Mucosa of descending colon (tissue), 3 donors: ENCODE results near the gene AKT1S1. TPM values are rescaled to one million over a fixed set of nuclear protein-coding genes. Genes with fewer than 3 reads are reported as not detected.

Source experiments
- ATAC-seq: fragments of 200-7000 bp; cut with Tn5 transposase; one replicate; pipeline ENCODE4 v1.9.1; 2020; ENCODE audit warnings: mild to moderate bottlenecking, moderate library complexity
- DNase-seq, 3 donors: peaks; one replicate each; pipeline ENCODE4 v3.0.0-alpha.2; 2020
- H3K36me3 ChIP-seq: fragments of 200-600 bp; one replicate; pipeline ENCODE4 v1.8.0; 2021; ENCODE audit warnings: low read depth, mild to moderate bottlenecking
- H3K4me1 ChIP-seq: fragments of 200-600 bp; one replicate; pipeline ENCODE4 v1.8.0; 2021; ENCODE audit warnings: low read depth, mild to moderate bottlenecking
- H3K4me3 ChIP-seq: fragments of 200-600 bp; one replicate; pipeline ENCODE4 v1.8.0; 2021; ENCODE audit warnings: mild to moderate bottlenecking
- H3K9me3 ChIP-seq: fragments of 200-600 bp; one replicate; pipeline ENCODE4 v1.8.0; 2021; ENCODE audit warnings: mild to moderate bottlenecking
- CTCF ChIP-seq: fragments of 200-600 bp; IDR thresholded peaks from one replicate; pipeline ENCODE4 v1.8.0; 2022; ENCODE audit warnings: antibody characterized with exemption, mild to moderate bottlenecking
- intact Hi-C, 2 donors: fragments of 100-400 bp; cut with DNase I in 1 of 2; cut with micrococcal nuclease in 1 of 2; formaldehyde crosslinking; loops; one replicate each; pipeline versions ENCODE4 v1.11.0 to v1.11.1; 2022; cut with DNase I, micrococcal nuclease
- total RNA-seq, 3 donors: library from RNA; stranded (reverse); fragmentation: NEBNext Ultra II Directional in 2 of 3; extraction: Animal tissue kit (Norgen Biotek cat#: 25700) in 2 of 3; gene quantifications; one replicate each; pipeline versions ENCODE4 v1.2.1 to v1.2.4, GENCODE V29; 2021 to 2023
- donor health status: DM: no; HTN: no; CAD: no; lungs with moderate emphysema.
- donor health status: DM: no; HTN: no; CAD: no.
- donor health status: DM: no; HTN: yes; CAD: no.

Gene AKT1S1
- total RNA-seq, 3 donors from 2014 or later = 38.8 to 44.0 (median 42.3) TPM

- H3K9me3 ChIP-seq = no peaks in the 10 kb centered on the region
- peak in 2 of 3 donors; percentile 39 to 73 for DNase-seq
- ATAC-seq = no peak
- no peak for TF ChIP-seq CTCF
- no peaks in the 10 kb centered on the region for H3K36me3 ChIP-seq
- H3K4me3 ChIP-seq = peak overlapping the region; percentile 9
- peaks cover 41% of the 10 kb centered on the region for H3K4me1 ChIP-seq
- intact Hi-C loops = no loop called here
These were observed 6.8 kb downstream of the AKT1S1 start for GRCh38 chr19:49870309-49870901.

- Histone ChIP-seq H3K9me3 (no peaks in the 10 kb centered on the region), H3K36me3 (no peaks in the 10 kb centered on the region), H3K4me1 (peaks cover 39% of the 10 kb centered on the region), H3K4me3 (peak overlapping the region; percentile 9)
- ATAC-seq = peak; percentile 80
- peak; percentile 34 for TF ChIP-seq CTCF
- peak; percentile 96 to 98 (median 96) for DNase-seq
- intact Hi-C loops = no loop called here
These were observed 7.5 kb downstream of the AKT1S1 start for GRCh38 chr19:49869484-49870308.

GRCh38 chr19:49869009-49869483 lies 8.1 kb downstream of the AKT1S1 start:
- H3K4me3 ChIP-seq = peak overlapping the region; percentile 9
- intact Hi-C loops = no loop called here
- no peak for TF ChIP-seq CTCF
- DNase-seq (no peak), ATAC-seq (peak; percentile 1)
- peaks cover 4% of the 10 kb centered on the region for H3K36me3 ChIP-seq
- H3K9me3 ChIP-seq = no peaks in the 10 kb centered on the region
- peaks cover 39% of the 10 kb centered on the region for H3K4me1 ChIP-seq

GRCh38 chr19:49866933-49867782 lies 10.0 kb downstream of the AKT1S1 start, which contains the start of gene PNKP:
Gene PNKP (minus strand): TSS chr19:49867576. CDS start chr19:49867204, 372 bp downstream.
- intact Hi-C loops = no loop called here
- ATAC-seq (peak; percentile 72), DNase-seq (peak; percentile 91 to 94 (median 91))
- Histone ChIP-seq H3K36me3 (peaks cover 9% of the 10 kb centered on the region), H3K4me3 (peak within 1 kb of the TSS; percentile 12), H3K4me1 (peaks cover 39% of the 10 kb centered on the region), H3K9me3 (no peaks in the 10 kb centered on the region)
- TF ChIP-seq CTCF = no peak

- no peak for TF ChIP-seq CTCF
- intact Hi-C loops = no loop called here
- H3K4me1 ChIP-seq = peaks cover 29% of the 10 kb centered on the region
- ATAC-seq (no peak), DNase-seq (no peak)
- no peak overlapping the region for H3K4me3 ChIP-seq
- H3K9me3 ChIP-seq = no peaks in the 10 kb centered on the region
- peaks cover 9% of the 10 kb centered on the region for H3K36me3 ChIP-seq
These were observed 12.3 kb downstream of the AKT1S1 start for GRCh38 chr19:49864890-49865289.
